A549 (cell line): ENCODE results near the gene SMLR1.

Source experiments
- CTCF ChIP-seq: fragments of >200 bp; sonication (Bioruptor Twin); formaldehyde crosslinking; IDR thresholded peaks from 3 replicates; pipeline ENCODE4 v1.5.1; 2016
- MAFK ChIP-seq: fragments of 450-650 bp; IDR thresholded peaks from 2 replicates; pipeline ENCODE4 v1.6.1; 2014; ENCODE audit not compliant: partially characterized antibody
- POLR2A ChIP-seq: IDR thresholded peaks from 2 replicates; pipeline ENCODE4 v1.6.1; 2012; ENCODE audit warnings: mild to moderate bottlenecking, low read length

DNA sequence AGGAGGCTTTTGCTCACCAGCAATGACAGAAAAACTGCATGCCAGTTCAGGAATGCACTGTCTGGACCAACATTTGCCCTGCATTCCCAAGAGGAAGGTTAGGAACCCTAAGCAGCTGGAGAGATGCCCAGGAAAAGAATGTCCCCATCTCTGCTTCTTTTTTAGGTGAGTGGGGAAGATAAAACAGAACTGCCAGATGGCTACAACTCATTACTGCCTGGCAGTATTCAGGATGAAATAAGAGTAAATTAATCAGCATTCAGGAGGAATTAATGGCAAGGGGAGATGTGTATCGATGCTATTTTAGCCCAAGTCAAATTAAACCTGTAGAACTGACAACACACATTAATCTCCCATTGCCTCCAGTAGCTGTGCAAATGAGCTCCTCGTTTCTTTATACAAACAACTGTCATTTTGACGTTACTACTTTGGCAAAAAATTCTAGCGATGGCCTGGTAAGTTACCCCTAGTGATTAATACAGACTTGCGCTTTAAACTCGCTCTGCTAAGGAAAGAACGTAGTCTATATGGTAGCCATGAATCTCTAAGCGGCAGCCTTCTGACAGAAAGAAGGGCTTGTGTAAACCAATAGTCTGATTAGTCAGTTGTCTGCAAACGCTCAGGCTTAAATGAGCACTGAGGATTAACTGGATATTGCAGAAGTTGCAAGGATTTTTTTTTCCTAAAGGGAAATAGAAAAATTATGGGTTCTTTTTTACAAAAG is 16.7 kb upstream of the SMLR1 start:
- TF ChIP-seq CTCF (no peak), MAFK (no peak), POLR2A (no peak)
